Measurements from ENCODE around the gene ATOH8.

The ATOH8 gene

GRCh38 chr2:85787282-85787980 is 33.6 kb downstream of the ATOH8 start:
- no peaks in the 10 kb centered on the region for H3K27me3 ChIP-seq (ENCODE audit: insufficient read depth, low read depth, severe bottlenecking)
- no peaks in the 10 kb centered on the region for H3K36me3 ChIP-seq
- H3K9me3 ChIP-seq (ENCODE audit: severe bottlenecking): no peaks in the 10 kb centered on the region
- no peak overlapping the region for H3K27ac ChIP-seq
- H3K4me3 ChIP-seq (ENCODE audit: low read depth, low read length): no peak overlapping the region
- DNase-seq: no peak
- TF ChIP-seq, protein P1, sequence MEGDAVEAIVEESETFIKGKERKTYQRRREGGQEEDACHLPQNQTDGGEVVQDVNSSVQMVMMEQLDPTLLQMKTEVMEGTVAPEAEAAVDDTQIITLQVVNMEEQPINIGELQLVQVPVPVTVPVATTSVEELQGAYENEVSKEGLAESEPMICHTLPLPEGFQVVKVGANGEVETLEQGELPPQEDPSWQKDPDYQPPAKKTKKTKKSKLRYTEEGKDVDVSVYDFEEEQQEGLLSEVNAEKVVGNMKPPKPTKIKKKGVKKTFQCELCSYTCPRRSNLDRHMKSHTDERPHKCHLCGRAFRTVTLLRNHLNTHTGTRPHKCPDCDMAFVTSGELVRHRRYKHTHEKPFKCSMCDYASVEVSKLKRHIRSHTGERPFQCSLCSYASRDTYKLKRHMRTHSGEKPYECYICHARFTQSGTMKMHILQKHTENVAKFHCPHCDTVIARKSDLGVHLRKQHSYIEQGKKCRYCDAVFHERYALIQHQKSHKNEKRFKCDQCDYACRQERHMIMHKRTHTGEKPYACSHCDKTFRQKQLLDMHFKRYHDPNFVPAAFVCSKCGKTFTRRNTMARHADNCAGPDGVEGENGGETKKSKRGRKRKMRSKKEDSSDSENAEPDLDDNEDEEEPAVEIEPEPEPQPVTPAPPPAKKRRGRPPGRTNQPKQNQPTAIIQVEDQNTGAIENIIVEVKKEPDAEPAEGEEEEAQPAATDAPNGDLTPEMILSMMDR (IDR thresholded peaks at IDR 0.05; ENCODE audit: low read depth, low read length): no peak

DNA sequence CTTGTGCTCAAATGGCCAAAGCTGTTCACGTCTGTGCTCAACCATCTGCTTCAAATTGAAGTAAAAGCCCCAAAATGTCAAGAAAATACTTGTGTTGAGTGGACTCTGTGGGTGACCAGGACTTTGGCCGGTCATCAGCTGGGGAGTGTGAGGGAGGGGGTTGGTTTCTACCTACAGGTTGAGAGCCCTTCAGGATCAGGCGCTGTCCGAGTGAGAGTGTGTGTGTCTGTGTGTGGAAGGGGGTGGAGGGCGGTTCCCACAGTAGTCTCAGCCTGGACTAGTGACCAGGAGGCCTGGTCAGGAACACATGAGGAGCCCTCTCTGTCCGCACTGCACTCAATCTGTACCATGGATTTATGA is 34.2 kb downstream of the ATOH8 start:
- TF ChIP-seq, protein P1 (IDR thresholded peaks at IDR 0.05; ENCODE audit: low read depth, low read length): no peak
- Histone ChIP-seq H3K36me3 (no peaks in the 10 kb centered on the region), H3K27me3 (ENCODE audit: insufficient read depth, low read depth, severe bottlenecking) (no peaks in the 10 kb centered on the region), H3K9me3 (ENCODE audit: severe bottlenecking) (no peaks in the 10 kb centered on the region), H3K4me3 (ENCODE audit: low read depth, low read length) (no peak overlapping the region), H3K27ac (no peak overlapping the region)
- no peak for DNase-seq

DNA sequence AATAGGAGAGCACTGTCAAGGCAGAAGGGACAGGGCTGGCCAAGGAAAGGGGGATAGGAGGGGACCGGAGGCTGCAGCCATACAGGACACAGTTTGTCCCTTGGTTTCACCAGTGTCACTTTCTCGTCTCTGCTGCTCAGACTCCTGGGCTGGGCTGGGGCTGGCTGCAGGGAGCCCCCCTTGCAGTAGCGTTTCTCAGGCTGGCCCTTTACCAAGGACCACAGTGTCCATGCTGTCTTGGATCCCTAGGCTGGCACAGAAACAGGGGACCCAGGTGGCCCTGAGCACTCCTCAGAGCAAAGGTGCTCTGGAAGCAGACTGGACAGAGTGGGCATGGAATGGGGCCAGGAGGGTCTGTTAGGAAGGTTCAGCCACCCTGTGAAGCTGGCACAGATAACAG is 34.8 kb downstream of the ATOH8 start:
- no peaks in the 10 kb centered on the region for H3K27me3 ChIP-seq (ENCODE audit: insufficient read depth, low read depth, severe bottlenecking)
- TF ChIP-seq, protein P1 (IDR thresholded peaks at IDR 0.05; ENCODE audit: low read depth, low read length): no peak
- no peak for DNase-seq

DNA sequence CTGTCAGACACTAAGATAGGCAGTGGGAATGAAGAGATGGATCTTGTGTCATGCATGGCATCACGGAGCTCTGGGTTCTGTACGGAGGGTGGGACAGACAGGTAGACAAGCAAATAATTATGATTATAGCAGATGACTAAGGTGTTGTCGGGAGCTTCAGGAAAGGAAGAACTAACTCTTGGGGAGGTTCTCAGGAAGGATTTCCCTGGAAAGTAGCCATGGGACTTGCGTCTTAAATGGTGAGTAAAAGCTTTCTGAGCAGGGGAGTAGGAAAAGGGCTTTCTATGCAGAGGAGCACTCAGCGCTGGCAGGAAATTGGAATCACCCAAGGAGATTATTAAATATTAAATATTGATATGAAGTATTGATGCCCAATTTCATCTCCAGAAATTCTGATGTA is 35.5 kb downstream of the ATOH8 start:
- Histone ChIP-seq H3K4me3 (ENCODE audit: low read depth, low read length) (no peak overlapping the region), H3K9me3 (ENCODE audit: severe bottlenecking) (no peaks in the 10 kb centered on the region), H3K27ac (no peak overlapping the region), H3K27me3 (ENCODE audit: insufficient read depth, low read depth, severe bottlenecking) (no peaks in the 10 kb centered on the region), H3K36me3 (no peaks in the 10 kb centered on the region)
- TF ChIP-seq, protein P1 (IDR thresholded peaks at IDR 0.05; ENCODE audit: low read depth, low read length): no peak
- DNase-seq: no peak

More for the DNA sequence above, 34.8 kb downstream of the ATOH8 start:
- Histone ChIP-seq H3K36me3 (no peaks in the 10 kb centered on the region), H3K27ac (no peak overlapping the region), H3K9me3 (ENCODE audit: severe bottlenecking) (no peaks in the 10 kb centered on the region), H3K4me3 (ENCODE audit: low read depth, low read length) (no peak overlapping the region)

DNA sequence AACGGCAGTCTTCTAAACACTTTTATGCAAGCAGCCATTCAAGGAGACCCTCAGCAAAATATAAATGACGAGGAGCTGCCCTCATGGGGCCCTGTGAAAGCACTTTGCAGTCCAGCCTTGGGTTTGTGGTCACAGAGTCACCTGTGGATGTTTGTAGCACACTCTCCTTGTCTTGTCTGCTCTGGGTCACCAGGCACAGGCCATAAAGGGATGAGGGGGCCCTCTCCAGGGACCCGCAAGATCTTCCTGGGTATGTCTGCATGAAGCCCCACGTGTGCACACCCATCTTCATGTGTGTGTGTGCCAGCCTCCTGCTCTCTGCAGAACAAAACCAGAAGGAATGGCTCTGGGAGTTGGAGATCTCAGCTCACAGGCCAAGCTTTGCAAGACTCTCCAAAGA is 36.2 kb downstream of the ATOH8 start:
- no peak overlapping the region for H3K4me3 ChIP-seq (ENCODE audit: low read depth, low read length)
- H3K27ac ChIP-seq: no peak overlapping the region
- H3K9me3 ChIP-seq (ENCODE audit: severe bottlenecking): no peaks in the 10 kb centered on the region
- H3K36me3 ChIP-seq: no peaks in the 10 kb centered on the region
- DNase-seq: no peak
- no peaks in the 10 kb centered on the region for H3K27me3 ChIP-seq (ENCODE audit: insufficient read depth, low read depth, severe bottlenecking)
- TF ChIP-seq, protein P1 (IDR thresholded peaks at IDR 0.05; ENCODE audit: low read depth, low read length): no peak

All from WERI-Rb-1 (cell line).